DMS79 (cell line): ENCODE measurements around the gene GMPPB.
"Not testable (repeated sequence)": the region's sequence is repeated elsewhere in the genome, so short reads cannot be mapped to it uniquely, and the experiment has no call there.

Experiments
- DNase-seq: peaks from one replicate; lab custom pipeline; 2025; lab: John Stamatoyannopoulos, UW

GMPPB gene

DNA sequence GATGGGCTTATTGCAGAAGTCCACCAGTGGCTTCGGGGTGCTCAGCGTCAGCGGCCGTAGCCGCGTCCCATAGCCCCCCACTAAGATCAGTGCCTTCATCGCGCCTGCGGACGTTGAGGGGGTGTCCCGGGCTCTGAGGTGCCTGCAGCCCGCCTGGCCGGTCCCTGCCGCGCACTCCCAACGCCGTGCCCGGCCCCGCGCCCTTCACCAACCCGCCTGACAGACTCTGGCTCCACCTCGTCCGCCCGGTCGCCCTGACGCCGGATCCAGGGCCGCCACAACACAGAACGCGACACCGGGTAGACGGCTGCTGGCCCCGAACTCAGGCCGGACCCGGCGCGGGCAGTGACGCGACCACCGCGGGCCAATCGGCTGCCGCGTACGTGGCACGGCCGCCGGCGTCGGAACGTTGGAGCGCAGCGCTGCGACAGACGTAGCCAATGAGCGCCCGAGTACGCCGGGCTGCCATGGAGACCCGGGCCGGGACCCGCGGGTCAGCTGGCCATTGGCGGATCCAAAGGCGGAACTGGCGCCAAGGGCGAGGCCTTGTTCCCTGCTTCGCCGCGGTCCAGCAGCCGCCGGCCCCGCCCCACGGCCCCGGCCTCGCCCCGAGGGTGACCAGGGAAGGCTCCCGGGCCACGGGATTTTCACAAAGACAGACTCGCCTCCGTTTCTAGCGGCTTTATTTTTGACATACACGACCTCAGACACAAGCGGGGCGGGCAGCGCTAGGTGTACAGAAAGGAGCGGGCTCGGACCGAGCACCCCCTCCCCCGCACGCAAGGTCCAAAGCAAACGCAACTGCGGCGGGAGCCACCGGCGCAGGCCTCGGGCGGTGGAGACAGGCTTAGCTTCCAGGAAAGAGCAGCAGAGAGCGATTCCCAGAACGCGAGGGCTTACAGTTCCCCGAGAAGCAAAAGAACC lies at the start of gene GMPPB:
GMPPB (minus strand) TSS at position 324 of the 924 bp plus-strand sequence; CDS start at position 99, 225 bp downstream.
- peak; percentile 75 for DNase-seq

DNA sequence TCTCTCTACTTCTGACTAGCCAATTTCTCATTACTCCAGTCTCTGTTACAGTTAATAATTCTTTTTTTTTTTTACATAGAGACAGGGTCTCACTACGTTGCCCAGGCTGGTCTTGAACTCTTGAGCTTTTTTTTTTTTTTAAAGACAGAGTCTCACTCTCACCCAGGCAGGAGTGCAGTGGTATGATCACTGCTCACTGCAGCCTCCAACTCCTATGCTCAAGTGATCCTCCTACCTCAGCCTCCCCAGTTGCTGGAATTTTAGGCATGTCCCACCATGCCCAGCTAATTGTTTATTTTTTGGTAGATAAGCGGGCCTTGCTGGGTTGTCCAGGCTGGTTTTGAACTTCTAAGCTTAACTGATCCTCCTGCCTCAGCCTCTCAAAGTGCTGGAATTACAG lies 49.0 kb upstream of the GMPPB start:
- no peak for DNase-seq

DNA sequence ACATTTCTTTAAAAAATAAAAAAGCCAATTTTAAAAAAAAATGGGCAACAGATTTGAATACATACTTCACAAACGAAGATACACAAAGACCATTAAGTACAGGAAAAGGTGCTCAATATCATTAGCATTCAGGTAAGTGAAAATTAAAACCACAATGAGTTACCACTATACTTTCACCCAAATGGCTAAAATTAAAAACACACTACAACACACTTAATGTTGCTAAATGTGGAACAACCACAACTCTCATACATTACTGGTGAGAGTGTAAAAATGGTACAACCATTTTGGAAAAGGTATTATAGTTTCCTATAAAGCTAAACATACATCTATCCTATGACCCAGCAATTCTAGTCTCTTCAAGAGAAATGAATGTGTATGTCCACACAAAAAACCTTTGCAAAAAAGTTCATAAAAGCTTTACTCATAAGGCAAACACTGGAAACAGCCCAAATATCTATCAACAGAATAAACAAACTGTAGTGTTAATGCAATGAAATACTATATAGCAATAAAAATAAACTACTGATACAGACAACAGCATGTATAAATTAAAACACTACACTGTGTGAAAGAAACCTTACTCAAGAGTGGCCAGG lies 47.7 kb upstream of the GMPPB start:
- no peak for DNase-seq

GRCh38 chr3:49769926-49770325 lies 46.2 kb upstream of the GMPPB start:
- no peak for DNase-seq

DNA sequence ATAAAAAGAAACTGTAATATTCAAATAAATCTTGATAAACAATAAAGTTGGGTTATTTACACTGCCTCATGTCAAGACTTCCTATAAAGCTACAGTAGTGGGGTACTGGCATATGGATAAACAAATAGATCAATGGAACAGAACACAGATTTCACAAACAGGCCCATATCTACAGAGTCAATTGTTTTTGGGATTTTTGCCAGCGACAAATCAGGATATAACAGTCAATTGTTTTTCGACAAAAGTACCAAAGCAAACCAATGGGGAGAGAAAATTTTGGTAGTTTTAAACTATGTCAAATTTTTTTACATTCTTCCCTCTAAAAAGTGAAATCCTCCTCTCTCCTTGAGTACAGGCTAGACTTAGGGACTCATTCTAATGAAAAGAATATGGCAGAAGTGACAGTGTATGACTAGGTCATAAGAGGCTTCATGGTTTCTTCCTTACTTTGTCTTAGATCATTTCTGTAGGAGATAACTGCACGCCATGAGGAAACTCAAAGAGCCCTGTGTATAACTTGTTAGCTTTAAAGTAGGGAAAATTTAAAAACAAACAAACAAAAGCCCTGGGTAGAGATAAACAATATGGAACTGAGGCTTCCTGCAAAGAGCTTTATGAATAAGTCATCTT lies 45.6 kb upstream of the GMPPB start:
- DNase-seq, result no peak

DNA sequence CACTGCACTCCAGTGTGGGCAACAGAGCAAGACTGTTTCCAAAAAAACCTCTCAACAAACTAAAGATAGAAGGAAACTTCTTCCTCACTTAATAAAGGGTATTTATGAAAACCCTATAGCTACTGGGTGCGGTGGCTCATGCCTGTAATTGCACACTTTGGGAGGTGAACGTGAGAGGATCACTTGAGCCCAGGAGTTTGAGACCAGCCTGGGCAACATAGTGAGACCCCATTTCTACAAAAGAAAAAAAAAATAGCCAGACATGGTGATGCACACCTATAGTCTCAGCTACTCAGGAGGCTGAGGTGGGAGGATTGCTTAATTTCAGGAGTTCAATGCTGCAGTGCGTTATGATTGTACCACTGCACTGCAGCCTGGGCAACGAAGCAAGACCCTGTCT lies 40.2 kb upstream of the GMPPB start:
- DNase-seq, result no peak

GRCh38 chr3:49761661-49762060 lies 37.9 kb upstream of the GMPPB start:
- no peak for DNase-seq

- no peak for DNase-seq
Observed at GRCh38 chr3:49759226-49759625, 35.5 kb upstream of the GMPPB start.

DNA sequence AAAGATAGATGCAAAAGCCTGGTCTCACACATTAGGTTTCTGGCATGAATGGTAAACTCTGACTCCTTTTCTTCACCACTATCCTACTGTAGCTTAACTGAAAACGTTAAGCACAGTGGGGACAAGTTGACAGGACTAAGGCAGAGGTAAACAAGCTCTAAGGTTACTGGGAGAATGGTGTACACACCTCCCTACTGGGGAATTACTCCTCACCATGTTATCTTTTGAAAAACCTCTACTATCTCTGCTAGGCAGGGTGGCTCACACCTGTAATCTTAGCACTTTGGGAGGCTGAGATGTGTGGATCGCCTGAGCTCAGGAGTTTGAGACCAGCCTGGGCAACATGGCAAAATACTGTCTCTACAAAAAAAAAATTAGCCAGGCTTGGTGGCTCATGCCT lies 33.4 kb upstream of the GMPPB start:
- no peak for DNase-seq

- no peak for DNase-seq
Observed at GRCh38 chr3:49756036-49756435, 32.3 kb upstream of the GMPPB start.

GRCh38 chr3:49754536-49754935 lies 30.8 kb upstream of the GMPPB start:
- no peak for DNase-seq

GRCh38 chr3:49751501-49751900 lies 27.8 kb upstream of the GMPPB start:
- no peak for DNase-seq

GRCh38 chr3:49750056-49750455 lies 26.3 kb upstream of the GMPPB start:
- no peak for DNase-seq

DNA sequence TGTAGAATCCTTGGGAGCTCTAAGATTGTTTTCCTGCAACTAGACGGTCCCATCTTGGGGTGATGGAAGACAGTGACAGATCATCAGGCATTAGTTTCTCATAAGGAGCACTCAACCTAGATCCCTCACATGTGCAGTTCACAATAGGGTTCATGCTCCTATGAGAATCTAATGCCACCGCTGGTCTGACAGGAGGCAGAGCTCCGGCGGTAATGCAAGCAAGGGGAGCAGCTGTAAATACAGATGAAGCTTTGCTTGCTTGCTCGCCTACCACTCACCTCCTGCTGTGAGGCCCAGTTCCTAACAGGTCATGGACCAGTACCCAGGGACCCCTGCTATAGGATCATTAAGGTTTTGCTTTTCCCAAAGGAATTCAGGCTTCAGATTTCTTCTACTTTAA lies 25.1 kb upstream of the GMPPB start:
- DNase-seq, result not testable (repeated sequence)

DNA sequence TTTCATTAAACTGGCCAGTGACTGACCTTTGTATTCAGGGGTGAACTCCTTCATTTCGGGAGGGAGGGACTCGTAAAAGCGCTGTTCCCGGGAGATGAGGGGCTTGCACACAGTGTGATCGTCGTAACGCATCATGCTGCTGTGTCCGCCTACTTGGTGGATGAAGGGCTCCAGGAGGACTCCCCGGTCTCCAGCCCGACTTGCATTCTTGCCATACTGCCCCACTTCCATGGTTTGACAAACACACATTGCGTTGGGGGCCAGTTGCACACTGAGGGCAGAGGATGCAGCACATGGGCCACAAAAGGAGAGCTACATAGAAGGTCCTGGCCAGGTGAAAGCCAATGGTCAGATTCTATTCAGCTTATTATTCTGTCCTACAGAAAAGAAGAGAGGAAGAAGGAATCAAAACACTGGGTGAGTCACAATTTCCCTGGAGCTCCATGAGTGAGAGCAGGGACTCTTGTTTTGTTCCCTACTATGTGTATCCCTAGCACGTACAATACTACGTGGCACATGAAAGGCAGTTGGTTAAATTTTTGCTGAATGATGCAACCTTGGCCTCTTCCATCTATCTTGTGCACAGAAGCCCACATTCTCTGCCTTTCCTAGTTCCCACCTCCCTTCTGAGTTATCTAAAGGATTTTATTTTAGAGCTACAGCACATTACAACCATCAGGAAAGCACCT lies 24.2 kb upstream of the GMPPB start:
- no peak for DNase-seq

DNA sequence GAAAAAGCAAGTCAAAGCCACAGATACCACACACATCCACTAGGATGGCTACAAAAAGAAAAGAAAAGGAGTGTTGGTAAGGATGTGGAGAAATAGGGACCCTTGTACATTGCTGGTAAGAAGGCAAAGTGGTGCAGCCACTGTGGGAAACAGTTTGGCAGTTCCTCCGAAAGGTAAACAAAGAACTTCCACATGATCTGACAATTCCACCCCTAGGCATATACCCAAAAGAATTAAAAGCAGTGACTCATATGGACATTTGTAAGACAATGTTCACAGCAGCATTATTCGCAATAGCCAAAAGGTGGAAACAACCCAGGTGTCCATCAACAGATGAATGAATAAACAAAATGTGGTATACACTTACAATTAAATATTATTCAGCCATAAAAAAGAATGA lies 22.2 kb upstream of the GMPPB start:
- DNase-seq, result no peak

- no peak for DNase-seq
Observed at GRCh38 chr3:49740427-49740826, 16.7 kb upstream of the GMPPB start.

GRCh38 chr3:49738067-49738713 lies 14.4 kb upstream of the GMPPB start:
- DNase-seq, result no peak

DNA sequence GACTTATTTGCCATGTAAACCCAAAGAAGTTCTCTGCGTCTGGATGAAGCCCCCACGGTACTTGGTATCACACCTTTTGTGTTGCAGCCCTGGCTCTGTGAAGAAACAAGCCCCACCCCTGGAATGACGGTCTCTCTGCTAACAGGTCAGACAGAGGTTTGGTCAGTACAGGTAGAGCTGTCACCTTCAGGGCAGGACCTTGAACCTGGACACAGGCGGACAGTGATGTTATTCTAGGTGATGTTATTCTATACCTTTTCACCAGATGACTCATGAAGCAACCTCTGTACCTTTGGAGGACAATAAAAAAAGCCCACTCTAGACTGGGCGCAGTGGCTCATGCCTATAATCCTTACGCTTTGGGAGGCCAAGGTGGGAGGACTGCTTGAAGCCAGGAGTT lies 11.0 kb upstream of the GMPPB start:
- DNase-seq, result no peak

GRCh38 chr3:49733551-49733950 lies 9.8 kb upstream of the GMPPB start:
- DNase-seq, result no peak

- no peak for DNase-seq
Observed at GRCh38 chr3:49732597-49732996, 8.8 kb upstream of the GMPPB start.
